Heart right ventricle (tissue), 16 donors: ENCODE results near the gene ACTN3. TPM values are rescaled to one million over a fixed set of nuclear protein-coding genes. Genes with fewer than 3 reads are reported as not detected.

ENCODE experiments used
- ATAC-seq, 8 donors: fragments of 200-7000 bp; cut with Tn5 transposase; one replicate each; pipeline ENCODE4 v1.9.1; 2020; ENCODE audit warnings: mild to moderate bottlenecking in 8 of 8, moderate library complexity in 8 of 8, moderate number of reproducible peaks in 1 of 8
- DNase-seq, 2 donors: peaks; one replicate each; pipeline ENCODE4 v3.0.0-alpha.2; 2020
- H3K27ac ChIP-seq, 10 donors: fragments of 200-600 bp; sonication (generic) in 2 of 10; one replicate each; pipeline versions ENCODE4 v1.5.0 to v1.8.0; 2020 to 2022; ENCODE audit warnings: mild to moderate bottlenecking in 3 of 10
- H3K27me3 ChIP-seq, 7 donors: fragments of 200-600 bp; one replicate each; pipeline ENCODE4 v1.8.0; 2021 to 2022; ENCODE audit warnings: mild to moderate bottlenecking in 2 of 7
- H3K36me3 ChIP-seq, 9 donors: fragments of 200-600 bp; sonication (generic) in 1 of 9; one replicate each; pipeline versions ENCODE4 v1.5.0 to v1.8.0; 2020 to 2022; ENCODE audit warnings: mild to moderate bottlenecking in 2 of 9
- H3K4me1 ChIP-seq, 9 donors: fragments of 200-600 bp; sonication (generic) in 1 of 9; one replicate each; pipeline versions ENCODE4 v1.5.0 to v1.8.0; 2020 to 2022; ENCODE audit warnings: mild to moderate bottlenecking in 4 of 9
- H3K4me3 ChIP-seq, 10 donors: fragments of 200-600 bp; sonication (generic) in 2 of 10; one replicate each; pipeline versions ENCODE4 v1.5.0 to v1.8.0; 2020 to 2022; ENCODE audit warnings: mild to moderate bottlenecking in 7 of 10, moderate library complexity in 2 of 10
- H3K9me3 ChIP-seq, 11 donors: fragments of 200-600 bp in 10 of 11; sonication (generic) in 2 of 11; one replicate each; pipeline versions ENCODE4 v1.5.0 to v1.8.0; 2013 to 2022; ENCODE audit warnings: mild to moderate bottlenecking in 2 of 11, control low read depth in 1 of 11, moderate library complexity in 1 of 11
- WGBS, 2 donors: extraction: QIAGEN DNeasy Blood & Tissue Kit; methylation state at CpG; one replicate each; pipeline ENCODE4 v1.1.7; 2013; ENCODE audit warnings: inconsistent platforms in 1 of 2; 5-methylcytosine and 5-hydroxymethylcytosine counted together
- intact Hi-C, 10 donors: fragments of 100-400 bp; cut with DNase I; formaldehyde crosslinking; loops; one replicate each; pipeline versions ENCODE4 v1.11.1 to v1.14.2; 2022
- polyA plus RNA-seq, 2 donors: library from polyadenylated mRNA; stranded (reverse); fragments of 200-250 nt; gene quantifications; one replicate each; pipeline ENCODE4 v1.2.3, GENCODE V29; 2013
- total RNA-seq, 10 donors: library from RNA; stranded (reverse); fragmentation: NEBNext Ultra II Directional in 3 of 10; extraction: Animal tissue kit (Norgen Biotek cat#: 25700) in 3 of 10; gene quantifications; one replicate each; pipeline versions ENCODE4 v1.2.1 to v1.2.4, GENCODE V29; 2021 to 2023
- TF ChIP-seq, protein P1 (sequence below), 9 donors: fragments of 200-600 bp; sonication (generic) in 2 of 9; IDR thresholded peaks; one replicate each; pipeline versions ENCODE4 v1.5.0 to v1.8.0; 2021 to 2022; ENCODE audit warnings: antibody characterized with exemption in 9 of 9, mild to moderate bottlenecking in 5 of 9, moderate library complexity in 1 of 9
- donor health status: Arrhythmogenic right ventricular cardiomyopathy.
- donor health status: ischemic (EF 13 %, LVEDD 7.1; RV severe dilation, severe dysfunction).
- donor health status: healthy with polysubstance abuse.
- donor health status: DM: no; HTN: yes; CAD: no.
- donor health status: DM: no; HTN: no; CAD: no.
- donor health status: ischemic (EF 25% LVEDD 6.9; RV normal size, moderate dysfunction).
- donor health status: ischemic (EF 25% LVEDD 5.7; RV mildly dilated, moderate dysfunction).
- donor health status: healthy.
- donor health status: DM: yes; HTN: yes; CAD: no.
- donor health status: Ischemic cardiomyopathy.
- donor health status: ischemic (EF 35%, LVEDD 5.7; RV mildly dilated, moderate dysfunction).
- donor health status: nonischemic (EF 11% LVEDD 7.7; RV severe dilation, severe dysfunction).
- donor health status: DM: yes; HTN: yes; CAD: no.
- donor health status: PGD.
- donor health status: ischemic (EF 29% LVEDD 5.4; RV normal size, mild dysfunction).
- donor health status: nonischemic (EF 23%, LVEDD 6.1; RV moderate dilation, normal function).

The ACTN3 gene
- total and polyA plus RNA-seq, 12 donors: 0.03 to 0.24 TPM; not detected in 10

DNA sequence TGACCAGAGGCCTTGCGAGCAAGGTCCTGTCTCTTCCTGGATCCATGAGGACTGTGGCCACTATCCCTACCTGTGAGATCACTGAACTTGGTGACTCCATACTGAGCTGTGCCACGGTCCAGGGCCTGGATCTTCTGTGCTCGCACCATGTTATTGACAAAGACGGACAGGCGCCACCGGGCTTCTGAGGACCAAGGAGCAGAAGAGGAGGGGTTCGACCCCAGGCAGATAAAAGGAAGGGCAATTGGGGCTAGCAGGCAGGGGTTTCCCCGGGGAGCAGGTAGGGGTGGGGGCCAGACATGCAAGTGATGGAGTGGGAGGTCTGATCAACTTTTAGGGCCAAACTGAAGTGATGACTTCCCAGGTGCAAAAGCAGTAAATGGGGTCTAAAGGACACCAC lies 19.5 kb downstream of the ACTN3 start:
- Histone ChIP-seq H3K27ac (no peak overlapping the region), H3K4me3 (no peak overlapping the region), H3K36me3 (peaks cover 0 to 32% (median 0%) of the 10 kb centered on the region in 9 donors), H3K27me3 (peaks cover 0 to 22% (median 0%) of the 10 kb centered on the region in 7 donors), H3K9me3 (no peaks in the 10 kb centered on the region), H3K4me1 (peaks cover 3 to 14% (median 13%) of the 10 kb centered on the region in 9 donors)
- ATAC-seq (no peak), DNase-seq (no peak)
- WGBS, 2 donors: 93 to 96% methylated on average over 8 of the region's 8 CpGs
- TF ChIP-seq, protein P1, sequence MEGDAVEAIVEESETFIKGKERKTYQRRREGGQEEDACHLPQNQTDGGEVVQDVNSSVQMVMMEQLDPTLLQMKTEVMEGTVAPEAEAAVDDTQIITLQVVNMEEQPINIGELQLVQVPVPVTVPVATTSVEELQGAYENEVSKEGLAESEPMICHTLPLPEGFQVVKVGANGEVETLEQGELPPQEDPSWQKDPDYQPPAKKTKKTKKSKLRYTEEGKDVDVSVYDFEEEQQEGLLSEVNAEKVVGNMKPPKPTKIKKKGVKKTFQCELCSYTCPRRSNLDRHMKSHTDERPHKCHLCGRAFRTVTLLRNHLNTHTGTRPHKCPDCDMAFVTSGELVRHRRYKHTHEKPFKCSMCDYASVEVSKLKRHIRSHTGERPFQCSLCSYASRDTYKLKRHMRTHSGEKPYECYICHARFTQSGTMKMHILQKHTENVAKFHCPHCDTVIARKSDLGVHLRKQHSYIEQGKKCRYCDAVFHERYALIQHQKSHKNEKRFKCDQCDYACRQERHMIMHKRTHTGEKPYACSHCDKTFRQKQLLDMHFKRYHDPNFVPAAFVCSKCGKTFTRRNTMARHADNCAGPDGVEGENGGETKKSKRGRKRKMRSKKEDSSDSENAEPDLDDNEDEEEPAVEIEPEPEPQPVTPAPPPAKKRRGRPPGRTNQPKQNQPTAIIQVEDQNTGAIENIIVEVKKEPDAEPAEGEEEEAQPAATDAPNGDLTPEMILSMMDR (IDR thresholded peaks at IDR 0.05): no peak
- intact Hi-C loops: no loop called here

DNA sequence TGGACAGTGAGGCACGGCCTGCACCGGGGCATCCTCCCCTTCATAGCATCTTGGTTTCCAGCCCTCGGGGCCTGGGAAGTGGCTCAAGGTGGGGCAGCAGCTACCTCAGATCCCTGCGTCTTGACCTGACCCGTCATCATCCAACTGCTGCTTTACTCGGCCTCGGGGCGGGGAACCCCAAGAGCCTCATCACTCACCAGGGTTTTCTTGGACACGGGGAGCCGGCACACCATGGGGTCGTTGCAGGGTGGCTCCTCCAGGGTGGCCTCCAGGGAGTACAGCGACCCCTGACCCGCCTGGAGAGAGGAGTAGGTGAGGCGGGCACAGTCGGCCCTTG lies 21.1 kb downstream of the ACTN3 start:
- Histone ChIP-seq H3K4me3 (peak overlapping the region; percentile 41 to 94 (median 70)), H3K36me3 (peaks cover 0 to 26% (median 0%) of the 10 kb centered on the region in 9 donors), H3K4me1 (peaks cover 3 to 14% (median 13%) of the 10 kb centered on the region in 9 donors), H3K27me3 (peaks cover 0 to 22% (median 0%) of the 10 kb centered on the region in 7 donors), H3K9me3 (no peaks in the 10 kb centered on the region), H3K27ac (peak overlapping the region in 4 of 10 donors; percentile 17 to 61 (median 51))
- peak in 2 of 8 donors; percentile 4 to 16 for ATAC-seq
- DNase-seq: no peak
- TF ChIP-seq, protein P1 (IDR thresholded peaks at IDR 0.05): no peak
- intact Hi-C loops: loop anchor here in 1 of 10 donors (2.0 kb wide), 1 partner anchor 21 kb away; the partner anchor contains the start of genes ACTN3 and ZDHHC24
- 50 to 55% methylated on average over 13 to 15 of the region's 15 CpGs for WGBS, 2 donors

DNA sequence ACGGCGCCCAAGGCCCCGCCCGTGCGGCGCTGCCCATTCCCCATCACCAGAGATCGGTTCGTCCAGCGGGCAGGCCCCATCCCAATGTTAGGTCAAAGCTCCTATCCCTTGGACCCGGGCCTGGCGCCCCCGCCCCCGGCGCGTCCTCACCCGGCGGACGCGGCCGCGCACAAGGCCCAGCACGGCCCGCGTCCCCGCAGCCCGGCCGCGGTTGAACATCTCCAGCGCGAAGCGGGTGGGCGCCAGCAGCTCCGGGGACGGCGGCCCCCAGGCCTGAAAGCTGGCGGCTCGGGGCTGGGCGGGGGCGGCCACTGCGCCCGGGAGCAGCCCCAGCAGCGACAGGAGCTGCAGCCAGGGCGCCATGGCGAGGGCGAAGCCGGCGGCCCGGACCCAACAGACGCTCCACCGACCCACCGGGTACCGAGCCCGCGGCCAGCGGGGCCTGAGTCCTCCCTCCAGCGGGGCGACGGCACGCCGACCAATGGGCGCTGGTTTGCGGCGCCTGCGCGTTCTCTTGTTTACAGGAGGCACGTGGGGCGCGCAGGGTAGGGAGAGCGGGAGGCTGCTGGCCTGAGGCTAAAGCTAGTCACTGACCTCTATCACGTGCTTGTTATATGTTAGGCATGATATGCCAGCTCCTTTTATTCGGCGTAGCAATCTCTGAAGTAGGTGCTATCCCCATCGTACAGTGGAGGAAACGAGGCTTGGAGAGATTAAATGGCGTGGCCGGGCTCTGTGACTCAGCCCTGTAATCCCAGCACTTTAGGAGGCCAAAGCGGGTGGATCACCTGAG lies 21.6 kb downstream of the ACTN3 start, which contains the start of gene CTSF:
Gene CTSF (minus strand): TSS at position 483 of the 793 bp plus-strand sequence. CDS start 120 bp downstream, at position 363.
- Histone ChIP-seq H3K27ac (peak within 1 kb of the TSS in 7 of 10 donors; percentile 17 to 61 (median 50)), H3K36me3 (peaks cover 0 to 24% (median 0%) of the 10 kb centered on the region in 9 donors), H3K27me3 (peaks cover 0 to 22% (median 0%) of the 10 kb centered on the region in 7 donors), H3K4me3 (peak within 1 kb of the TSS; percentile 41 to 94 (median 70)), H3K9me3 (no peaks in the 10 kb centered on the region), H3K4me1 (peaks cover 3 to 14% (median 13%) of the 10 kb centered on the region in 9 donors)
- ATAC-seq (peak; percentile 89 to 98 (median 96)), DNase-seq (peak; percentile 85 to 91)
- TF ChIP-seq, protein P1 (IDR thresholded peaks at IDR 0.05): no peak
- intact Hi-C loops: loop anchor here in 1 of 10 donors (2.0 kb wide), 1 partner anchor 22 kb away; the partner anchor contains the start of genes ACTN3 and ZDHHC24
- WGBS, 2 donors: 4 to 5% methylated on average over 75 to 77 of the region's 77 CpGs

DNA sequence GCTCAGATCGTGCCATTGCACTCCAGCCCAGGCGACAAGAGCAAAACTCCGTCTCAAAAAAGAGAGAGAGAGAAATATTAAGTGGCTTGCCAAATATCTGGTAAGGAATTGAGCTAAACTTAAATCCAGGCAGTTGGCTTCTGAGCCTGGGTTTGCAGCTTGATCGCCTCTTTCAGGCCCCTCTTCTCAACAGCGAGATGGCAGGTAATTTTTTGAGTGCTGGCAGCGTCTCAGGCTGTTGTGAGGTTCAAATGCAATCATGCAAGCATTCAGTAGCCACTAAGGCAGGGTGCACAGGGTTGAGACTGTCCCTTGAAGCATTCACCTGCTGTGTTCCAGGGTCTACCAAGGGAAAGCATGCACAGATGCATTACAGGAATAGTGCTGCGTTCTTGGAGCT lies 22.4 kb downstream of the ACTN3 start:
- 85 to 87% methylated on average over 7 of the region's 7 CpGs for WGBS, 2 donors
- Histone ChIP-seq H3K27ac (no peak overlapping the region), H3K4me1 (peaks cover 3 to 14% (median 13%) of the 10 kb centered on the region in 9 donors), H3K9me3 (no peaks in the 10 kb centered on the region), H3K27me3 (peaks cover 0 to 22% (median 0%) of the 10 kb centered on the region in 7 donors), H3K36me3 (peaks cover 0 to 18% (median 0%) of the 10 kb centered on the region in 9 donors), H3K4me3 (peak overlapping the region in 1 of 10 donors; percentile 70)
- ATAC-seq (no peak), DNase-seq (no peak)
- intact Hi-C loops: loop anchor here in 1 of 10 donors (2.0 kb wide), 1 partner anchor 22 kb away; the partner anchor contains the start of genes ACTN3 and ZDHHC24
- TF ChIP-seq, protein P1 (IDR thresholded peaks at IDR 0.05): no peak
